ENCODE data around the gene SIPA1L3.

- TF ChIP-seq CTCF (tag by site-specific recombination; IDR thresholded peaks at IDR 0.05) = no peak
- TF ChIP-seq ZNF416 (tag by site-specific recombination; IDR thresholded peaks at IDR 0.05) = no peak
- TF ChIP-seq REST (tag by site-specific recombination; IDR thresholded peaks at IDR 0.05) = no peak
- TF ChIP-seq, protein P1, sequence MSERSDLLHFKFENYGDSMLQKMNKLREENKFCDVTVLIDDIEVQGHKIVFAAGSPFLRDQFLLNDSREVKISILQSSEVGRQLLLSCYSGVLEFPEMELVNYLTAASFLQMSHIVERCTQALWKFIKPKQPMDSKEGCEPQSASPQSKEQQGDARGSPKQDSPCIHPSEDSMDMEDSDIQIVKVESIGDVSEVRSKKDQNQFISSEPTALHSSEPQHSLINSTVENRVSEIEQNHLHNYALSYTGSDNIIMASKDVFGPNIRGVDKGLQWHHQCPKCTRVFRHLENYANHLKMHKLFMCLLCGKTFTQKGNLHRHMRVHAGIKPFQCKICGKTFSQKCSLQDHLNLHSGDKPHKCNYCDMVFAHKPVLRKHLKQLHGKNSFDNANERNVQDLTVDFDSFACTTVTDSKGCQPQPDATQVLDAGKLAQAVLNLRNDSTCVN (tag by site-specific recombination; optimal IDR thresholded peaks at IDR 0.05) = no peak
- TF ChIP-seq EGR2 (tag by site-specific recombination; IDR thresholded peaks at IDR 0.05; ENCODE audit: low read depth) = no peak
- no peak for TF ChIP-seq YY1 (tag by site-specific recombination; IDR thresholded peaks at IDR 0.05)
- TF ChIP-seq ZNF830 (tag by site-specific recombination; IDR thresholded peaks at IDR 0.05; ENCODE audit: low read depth) = no peak
- no peak for TF ChIP-seq ZNF423 (tag by site-specific recombination; IDR thresholded peaks at IDR 0.05)
- TF ChIP-seq ZNF140 (tag by site-specific recombination; IDR thresholded peaks at IDR 0.05) = no peak
Measured at GRCh38 chr19:38020311-38020710, 113.3 kb downstream of the SIPA1L3 start.
